Aorta (tissue), 5 donors: Measurements from ENCODE around the gene KRTAP3-2. TPM values are rescaled to one million over a fixed set of nuclear protein-coding genes. Genes with fewer than 3 reads are reported as not detected.
"Not testable (repeated sequence)": the region's sequence is repeated elsewhere in the genome, so short reads cannot be mapped to it uniquely, and the experiment has no call there.

ENCODE experiments used
- ATAC-seq: fragments of 200-7000 bp; cut with Tn5 transposase; one replicate; pipeline ENCODE4 v1.9.1; 2022; ENCODE audit warnings: moderate library complexity; ENCODE audit not compliant: low FRiP score
- DNase-seq, 2 donors: peaks; one replicate each; pipeline ENCODE4 v3.0.0-alpha.2; 2020
- H3K27ac ChIP-seq, 2 donors: one replicate each; pipeline ENCODE4 v1.5.1; 2013; ENCODE audit warnings: low read length in 2 of 2, mild to moderate bottlenecking in 2 of 2, moderate library complexity in 2 of 2, control low read depth in 1 of 2, inconsistent platforms in 1 of 2, low read depth in 1 of 2
- H3K27me3 ChIP-seq, 2 donors: one replicate each; pipeline ENCODE4 v1.6.1; 2013; ENCODE audit warnings: control low read depth in 1 of 2, low read length in 1 of 2, mild to moderate bottlenecking in 1 of 2, moderate library complexity in 1 of 2; ENCODE audit not compliant: insufficient read depth in 2 of 2, control insufficient read depth in 1 of 2
- H3K36me3 ChIP-seq, 2 donors: one replicate each; pipeline ENCODE4 v1.6.1; 2013; ENCODE audit warnings: control low read depth in 1 of 2, low read length in 1 of 2, mild to moderate bottlenecking in 1 of 2; ENCODE audit not compliant: insufficient read depth in 2 of 2, control insufficient read depth in 1 of 2
- H3K4me1 ChIP-seq, 2 donors: one replicate each; pipeline ENCODE4 v1.6.1; 2013; ENCODE audit warnings: low read length in 2 of 2, control low read depth in 1 of 2, mild to moderate bottlenecking in 1 of 2, moderate library complexity in 1 of 2; ENCODE audit not compliant: insufficient read depth in 2 of 2, control insufficient read depth in 1 of 2
- H3K4me3 ChIP-seq, 2 donors: one replicate each; pipeline ENCODE4 v1.5.1; 2013; ENCODE audit warnings: low read length in 2 of 2, control low read depth in 1 of 2, mild to moderate bottlenecking in 1 of 2
- H3K9me3 ChIP-seq: one replicate; pipeline ENCODE4 v1.6.1; 2013; ENCODE audit warnings: mild to moderate bottlenecking, low read length; ENCODE audit not compliant: control insufficient read depth
- WGBS, 2 donors: extraction: QIAGEN DNeasy Blood & Tissue Kit; methylation state at CpG; one replicate each; pipeline ENCODE4 v1.1.7; 2013; 5-methylcytosine and 5-hydroxymethylcytosine counted together
- intact Hi-C, 2 donors: fragments of 100-400 bp; cut with DNase I; formaldehyde crosslinking; loops; one replicate each; pipeline versions ENCODE4 v1.14.2 to v1.15.0; 2022
- long read RNA-seq, 2 donors: library from polyadenylated mRNA; unstranded; transcript quantifications; one replicate each; pipeline ENCODE4 v2.0.0, GENCODE V29; 2020 to 2021
- polyA plus RNA-seq, 2 donors: library from polyadenylated mRNA; stranded (reverse); fragments of 200-250 nt; gene quantifications; one replicate each; pipeline ENCODE4 v1.2.3, GENCODE V29; 2013
- total RNA-seq, 2 donors: library from RNA; stranded (reverse); fragmentation: NEBNext Ultra II Directional; extraction: Animal tissue kit (Norgen Biotek cat#: 25700); gene quantifications; one replicate each; pipeline ENCODE4 v1.2.1, GENCODE V29; 2021
- donor health status: healthy with polysubstance abuse.
- donor health status: Bipolar disorder and iron deficiency.
- donor health status: DM: no; HTN: no; CAD: no.
- donor health status: DM: no; HTN: no; CAD: no.
- donor health status: DM: yes; HTN: yes; CAD: no.

KRTAP3-2 gene
- total RNA-seq (not detected), polyA plus RNA-seq (not detected)
- long read RNA-seq, donor 1, result 0 reads
- long read RNA-seq, donor 2, result 0 reads

GRCh38 chr17:40999563-40999962 lies at the start of gene KRTAP3-2:
TSS of gene KRTAP3-2 (minus strand) at chr17:40999906. CDS start at chr17:40999853, 53 bp downstream.
- DNase-seq, H3K36me3 ChIP-seq, H3K4me3 ChIP-seq, H3K9me3 ChIP-seq, intact Hi-C loops, H3K4me1 ChIP-seq, H3K27ac ChIP-seq, H3K27me3 ChIP-seq, ATAC-seq: not testable (repeated sequence)
- WGBS, 2 donors, result 69 to 77% methylated on average over 5 to 6 of the region's 6 CpGs

GRCh38 chr17:41049110-41049509 lies 49.4 kb upstream of the KRTAP3-2 start:
- H3K4me3 ChIP-seq, result no peak overlapping the region
- DNase-seq, result no peak
- H3K9me3 ChIP-seq, result no peaks in the 10 kb centered on the region
- H3K27ac ChIP-seq, result no peak overlapping the region
- H3K27me3 ChIP-seq, result no peaks in the 10 kb centered on the region
- no peaks in the 10 kb centered on the region for H3K36me3 ChIP-seq
- WGBS, 2 donors, result 29 to 35% methylated on average over 2 of the region's 2 CpGs
- no peaks in the 10 kb centered on the region for H3K4me1 ChIP-seq
- no peak for ATAC-seq
- intact Hi-C loops, result no loop called here

- H3K4me3 ChIP-seq, result no peak overlapping the region
- no peak overlapping the region for H3K27ac ChIP-seq
- H3K36me3 ChIP-seq, result no peaks in the 10 kb centered on the region
- intact Hi-C loops, result no loop called here
- no peaks in the 10 kb centered on the region for H3K9me3 ChIP-seq
- WGBS, 2 donors, result 45 to 51% methylated on average over 7 of the region's 7 CpGs
- DNase-seq, result no peak
- no peaks in the 10 kb centered on the region for H3K4me1 ChIP-seq
- ATAC-seq, result no peak
- H3K27me3 ChIP-seq, result no peaks in the 10 kb centered on the region
Observed at GRCh38 chr17:41048441-41048840, 48.7 kb upstream of the KRTAP3-2 start.

GRCh38 chr17:41046735-41047465 lies 47.2 kb upstream of the KRTAP3-2 start, which contains the start of gene KRTAP2-1:
TSS of gene KRTAP2-1 (minus strand) at chr17:41047316. CDS start at chr17:41047267, 49 bp downstream.
- WGBS, 2 donors, result 44 to 46% methylated on average over 8 to 10 of the region's 33 CpGs
- not testable (repeated sequence) for DNase-seq

GRCh38 chr17:41042953-41043352 lies 43.2 kb upstream of the KRTAP3-2 start:
- Histone ChIP-seq H3K27ac (no peak overlapping the region), H3K4me1 (no peaks in the 10 kb centered on the region), H3K27me3 (no peaks in the 10 kb centered on the region), H3K4me3 (no peak overlapping the region), H3K36me3 (no peaks in the 10 kb centered on the region), H3K9me3 (no peaks in the 10 kb centered on the region)
- no peak for DNase-seq
- WGBS, 2 donors, result 96 to 97% methylated on average over 1 of the region's 1 CpG
- ATAC-seq, result no peak
- intact Hi-C loops, result no loop called here

More at GRCh38 chr17:41046735-41047465, 47.2 kb upstream of the KRTAP3-2 start, which contains the start of gene KRTAP2-1:
- H3K4me1 ChIP-seq, H3K36me3 ChIP-seq, H3K27me3 ChIP-seq, H3K27ac ChIP-seq, H3K9me3 ChIP-seq, intact Hi-C loops, H3K4me3 ChIP-seq: not testable (repeated sequence)
- ATAC-seq, result peak; percentile 52

GRCh38 chr17:41040783-41041571 lies 41.3 kb upstream of the KRTAP3-2 start, which contains the start of gene KRTAP1-1:
TSS of gene KRTAP1-1 (minus strand) at chr17:41041450. CDS start at chr17:41041397, 53 bp downstream.
- H3K27me3 ChIP-seq, H3K4me1 ChIP-seq, H3K27ac ChIP-seq, DNase-seq, ATAC-seq, H3K4me3 ChIP-seq, H3K36me3 ChIP-seq, intact Hi-C loops, H3K9me3 ChIP-seq: not testable (repeated sequence)
- WGBS, 2 donors, result 47 to 54% methylated on average over 11 to 14 of the region's 14 CpGs

GRCh38 chr17:41037853-41038350 lies 38.2 kb upstream of the KRTAP3-2 start:
- H3K4me3 ChIP-seq, result no peak overlapping the region
- DNase-seq, result no peak
- intact Hi-C loops, result no loop called here
- no peaks in the 10 kb centered on the region for H3K4me1 ChIP-seq
- no peaks in the 10 kb centered on the region for H3K36me3 ChIP-seq
- ATAC-seq, result no peak
- H3K27ac ChIP-seq, result no peak overlapping the region
- WGBS, 2 donors, result 63 to 68% methylated on average over 2 of the region's 2 CpGs
- H3K27me3 ChIP-seq, result no peaks in the 10 kb centered on the region
- H3K9me3 ChIP-seq, result no peaks in the 10 kb centered on the region

GRCh38 chr17:41034346-41034935 lies 34.7 kb upstream of the KRTAP3-2 start, which contains the start of gene KRTAP1-3:
TSS of gene KRTAP1-3 (minus strand) at chr17:41034874. CDS start at chr17:41034821, 53 bp downstream.
- intact Hi-C loops, H3K9me3 ChIP-seq, H3K36me3 ChIP-seq, H3K4me1 ChIP-seq, H3K27me3 ChIP-seq, ATAC-seq, H3K27ac ChIP-seq, H3K4me3 ChIP-seq, DNase-seq: not testable (repeated sequence)
- 75 to 79% methylated on average over 7 to 10 of the region's 10 CpGs for WGBS, 2 donors
